H9 (cell line): ENCODE data around the gene ZNF230. TPM values are rescaled to one million over a fixed set of nuclear protein-coding genes. Genes with fewer than 3 reads are reported as not detected.

Experiments used
- DNase-seq: peaks from one replicate; pipeline ENCODE4 v3.0.0-alpha.2; 2017
- H2AFZ ChIP-seq: one replicate; pipeline ENCODE4 v1.6.1; 2013; ENCODE audit warnings: mild to moderate bottlenecking, low read length, control low read depth, moderate library complexity
- H2AK5ac ChIP-seq: 2 replicates; pipeline ENCODE4 v1.6.1; 2013; ENCODE audit warnings: low read length, control low read depth, mixed read lengths; ENCODE audit not compliant: insufficient read length
- H2BK120ac ChIP-seq: one replicate; pipeline ENCODE4 v1.6.1; 2013; ENCODE audit warnings: low read depth, mild to moderate bottlenecking, low read length, control low read depth, inconsistent platforms; ENCODE audit not compliant: poor library complexity, severe bottlenecking
- H2BK12ac ChIP-seq: 2 replicates; pipeline ENCODE4 v1.6.1; 2013; ENCODE audit warnings: low read length, control low read depth, mixed read lengths, low read depth; ENCODE audit not compliant: insufficient read length
- H2BK15ac ChIP-seq: 2 replicates; pipeline ENCODE4 v1.6.1; 2013; ENCODE audit warnings: low read depth, low read length, control low read depth
- H2BK20ac ChIP-seq: one replicate; pipeline ENCODE4 v1.6.1; 2013; ENCODE audit warnings: low read depth, mild to moderate bottlenecking, low read length, control low read depth, inconsistent platforms; ENCODE audit not compliant: poor library complexity, severe bottlenecking
- H2BK5ac ChIP-seq: 2 replicates; pipeline ENCODE4 v1.6.1; 2013; ENCODE audit warnings: low read length, control low read depth, mixed read lengths; ENCODE audit not compliant: insufficient read length
- H3K14ac ChIP-seq: 2 replicates; pipeline ENCODE4 v1.6.1; 2013; ENCODE audit warnings: low read length, control low read depth; ENCODE audit not compliant: insufficient read depth
- H3K18ac ChIP-seq: 2 replicates; pipeline ENCODE4 v1.6.1; 2013; ENCODE audit warnings: low read depth, mild to moderate bottlenecking, mixed read lengths, low read length, control low read depth; ENCODE audit not compliant: insufficient read length
- H3K23ac ChIP-seq: 2 replicates; pipeline ENCODE4 v1.6.1; 2013; ENCODE audit warnings: low read length, control low read depth, mixed read lengths, low read depth; ENCODE audit not compliant: insufficient read length
- H3K23me2 ChIP-seq: 2 replicates; pipeline ENCODE4 v1.6.1; 2013; ENCODE audit warnings: low read depth, mild to moderate bottlenecking, mixed read lengths, low read length, control low read depth; ENCODE audit not compliant: insufficient read length, poor library complexity, severe bottlenecking
- H3K27ac ChIP-seq: 2 replicates; pipeline ENCODE4 v1.5.1; 2013; ENCODE audit warnings: low read length, control low read depth, mixed read lengths, low read depth; ENCODE audit not compliant: insufficient read length
- H3K27me3 ChIP-seq: 2 replicates; pipeline ENCODE4 v1.6.1; 2013; ENCODE audit warnings: low read length, control low read depth, inconsistent platforms; ENCODE audit not compliant: insufficient read depth
- H3K4ac ChIP-seq: 2 replicates; pipeline ENCODE4 v1.6.1; 2013; ENCODE audit warnings: low read depth, mild to moderate bottlenecking, control low read depth, inconsistent platforms, low read length, moderate library complexity
- H3K4me1 ChIP-seq: 2 replicates; pipeline ENCODE4 v1.6.1; 2013; ENCODE audit warnings: low read length, control low read depth, inconsistent platforms; ENCODE audit not compliant: insufficient read depth
- H3K4me2 ChIP-seq: 2 replicates; pipeline ENCODE4 v1.6.1; 2013; ENCODE audit warnings: low read length, control low read depth, mixed read lengths; ENCODE audit not compliant: insufficient read length, insufficient read depth
- H3K56ac ChIP-seq: 2 replicates; pipeline ENCODE4 v1.6.1; 2013; ENCODE audit warnings: low read depth, mild to moderate bottlenecking, mixed read lengths, low read length, control low read depth; ENCODE audit not compliant: insufficient read length
- H3K79me1 ChIP-seq: 2 replicates; pipeline ENCODE4 v1.6.1; 2013; ENCODE audit warnings: low read depth, mild to moderate bottlenecking, moderate library complexity, low read length, control low read depth, inconsistent platforms; ENCODE audit not compliant: insufficient read depth, poor library complexity, severe bottlenecking
- H3K79me2 ChIP-seq: 2 replicates; pipeline ENCODE4 v1.6.1; 2013; ENCODE audit warnings: low read length, control low read depth, inconsistent platforms; ENCODE audit not compliant: insufficient read depth
- H3K9ac ChIP-seq: 2 replicates; pipeline ENCODE4 v1.6.1; 2013; ENCODE audit warnings: low read length, control low read depth, mixed read lengths; ENCODE audit not compliant: insufficient read length; ENCODE audit errors: extremely low read depth
- H3K9me3 ChIP-seq: one replicate; pipeline ENCODE4 v1.6.1; 2013; ENCODE audit warnings: low read depth, low read length, inconsistent platforms; ENCODE audit not compliant: control insufficient read depth
- H3T11ph ChIP-seq: one replicate; pipeline ENCODE4 v1.6.1; 2013; ENCODE audit warnings: mild to moderate bottlenecking, low read length, control low read depth, inconsistent platforms
- H4K20me1 ChIP-seq: one replicate; pipeline ENCODE4 v1.6.1; 2013; ENCODE audit not compliant: control insufficient read depth, insufficient read length, insufficient read depth
- H4K5ac ChIP-seq: 2 replicates; pipeline ENCODE4 v1.6.1; 2013; ENCODE audit warnings: low read depth, mild to moderate bottlenecking, mixed read lengths, low read length, control low read depth; ENCODE audit not compliant: insufficient read length
- H4K8ac ChIP-seq: replicated peaks from 2 replicates; pipeline ENCODE4 v1.6.1; 2013; ENCODE audit warnings: low read length, control low read depth, mixed read lengths, low read depth; ENCODE audit not compliant: insufficient read length
- H4K91ac ChIP-seq: 2 replicates; pipeline ENCODE4 v1.6.1; 2013; ENCODE audit warnings: low read depth, mild to moderate bottlenecking, moderate library complexity, mixed read lengths, low read length, control low read depth; ENCODE audit not compliant: insufficient read length
- H3K27ac Mint-ChIP-seq, 3 experiments: 2 replicates in 2 of 3; 3 replicates in 1 of 3; pipeline ENCODE4 v1.8.0; 2020 to 2021; ENCODE audit warnings: mixed read lengths in 3 of 3, mild to moderate bottlenecking in 1 of 3, moderate library complexity in 1 of 3
- H3K27me3 Mint-ChIP-seq: 2 replicates; pipeline ENCODE4 v1.8.0; 2021; ENCODE audit warnings: low read depth, mild to moderate bottlenecking, moderate library complexity, mixed read lengths
- H3K36me3 Mint-ChIP-seq, 3 experiments: 2 replicates in 2 of 3; 3 replicates in 1 of 3; pipeline ENCODE4 v1.8.0; 2020 to 2021; ENCODE audit warnings: low read depth in 3 of 3, mixed read lengths in 3 of 3; ENCODE audit not compliant: insufficient read depth in 1 of 3
- H3K4me1 Mint-ChIP-seq, 2 experiments: 2 replicates each; pipeline ENCODE4 v1.8.0; 2020; ENCODE audit warnings: mixed read lengths in 2 of 2
- H3K4me3 Mint-ChIP-seq, 2 experiments: 2 replicates in 1 of 2; 3 replicates in 1 of 2; pipeline ENCODE4 v1.8.0; 2020 to 2021; ENCODE audit warnings: mild to moderate bottlenecking in 2 of 2, mixed read lengths in 2 of 2, moderate library complexity in 1 of 2
- H3K9me3 Mint-ChIP-seq, 2 experiments: 2 replicates in 1 of 2; 3 replicates in 1 of 2; pipeline ENCODE4 v1.8.0; 2020; ENCODE audit warnings: mild to moderate bottlenecking in 2 of 2, mixed read lengths in 2 of 2, moderate library complexity in 1 of 2
- total RNA-seq: library from RNA; stranded (reverse); gene quantifications from 2 replicates; pipeline ENCODE4 v1.2.1, GENCODE V29; 2021
- TF ChIP-seq, protein P1 (sequence below): fragments of 200-600 bp; sonication (generic); conservative IDR thresholded peaks from 3 replicates; pipeline ENCODE4 v1.8.0; 2021; ENCODE audit warnings: antibody characterized with exemption, mild to moderate bottlenecking

ZNF230 gene
- total RNA-seq, 1 experiment from 2014 or later: 3.1 TPM

DNA sequence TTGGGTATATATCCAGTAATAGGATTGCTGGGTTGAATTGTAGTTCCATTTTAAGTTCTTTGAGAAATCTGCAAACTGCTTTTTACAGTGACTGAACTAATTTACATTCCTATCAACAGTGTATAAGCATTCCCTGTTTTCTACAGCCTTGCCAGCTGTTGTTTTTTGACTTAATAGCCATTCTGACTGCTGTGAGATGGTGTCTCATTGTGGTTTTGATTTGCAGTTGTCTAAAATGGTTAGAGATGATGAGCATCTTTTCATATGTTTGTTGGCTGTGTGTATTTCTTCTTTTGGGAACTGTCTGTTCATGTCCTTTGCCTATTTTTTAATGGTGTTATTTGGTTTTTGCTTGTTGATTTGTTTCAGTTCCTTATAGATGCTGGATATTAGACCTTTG, 18.5 kb downstream of the ZNF230 start:
- Mint-ChIP-seq H3K9me3 (peaks cover 13 to 43% of the 10 kb centered on the region in 2 experiments), H3K36me3 (peaks cover 0 to 5% (median 2%) of the 10 kb centered on the region in 3 experiments; a peak in 3 of 7 replicates), H3K4me1 (peaks cover 10 to 11% of the 10 kb centered on the region in 2 experiments), H3K27me3 (peaks cover 12% of the 10 kb centered on the region), H3K4me3 (no peak overlapping the region), H3K27ac (no peak overlapping the region)
- H2BK5ac ChIP-seq: no peak overlapping the region
- no peaks in the 10 kb centered on the region; the same call in 1 of the 2 replicates for H3K79me2 ChIP-seq
- no peak overlapping the region for H3K9ac ChIP-seq
- H3K56ac ChIP-seq: no peak overlapping the region
- no peaks in the 10 kb centered on the region for H3K27me3 ChIP-seq
- no peaks in the 10 kb centered on the region for H3K79me1 ChIP-seq
- no peak overlapping the region for H4K91ac ChIP-seq
- H3K14ac ChIP-seq: no peak overlapping the region
- H3K9me3 ChIP-seq: peaks cover 4% of the 10 kb centered on the region
- H2BK120ac ChIP-seq: no peak overlapping the region
- H3K4me2 ChIP-seq: no peak overlapping the region
- H4K5ac ChIP-seq: no peak overlapping the region
- no peak overlapping the region for H3T11ph ChIP-seq
- no peak overlapping the region for H2BK12ac ChIP-seq
- H3K23ac ChIP-seq: no peak overlapping the region
- H2BK20ac ChIP-seq: no peak overlapping the region
- H3K4me1 ChIP-seq: no peaks in the 10 kb centered on the region; the same call in 1 of the 2 replicates
- H3K23me2 ChIP-seq: peaks cover 7% of the 10 kb centered on the region
- H2AK5ac ChIP-seq: no peak overlapping the region
- H2AFZ ChIP-seq: no peak overlapping the region
- no peak overlapping the region for H3K27ac ChIP-seq
- no peak overlapping the region for H4K8ac ChIP-seq
- no peak overlapping the region for H2BK15ac ChIP-seq
- TF ChIP-seq, protein P1, sequence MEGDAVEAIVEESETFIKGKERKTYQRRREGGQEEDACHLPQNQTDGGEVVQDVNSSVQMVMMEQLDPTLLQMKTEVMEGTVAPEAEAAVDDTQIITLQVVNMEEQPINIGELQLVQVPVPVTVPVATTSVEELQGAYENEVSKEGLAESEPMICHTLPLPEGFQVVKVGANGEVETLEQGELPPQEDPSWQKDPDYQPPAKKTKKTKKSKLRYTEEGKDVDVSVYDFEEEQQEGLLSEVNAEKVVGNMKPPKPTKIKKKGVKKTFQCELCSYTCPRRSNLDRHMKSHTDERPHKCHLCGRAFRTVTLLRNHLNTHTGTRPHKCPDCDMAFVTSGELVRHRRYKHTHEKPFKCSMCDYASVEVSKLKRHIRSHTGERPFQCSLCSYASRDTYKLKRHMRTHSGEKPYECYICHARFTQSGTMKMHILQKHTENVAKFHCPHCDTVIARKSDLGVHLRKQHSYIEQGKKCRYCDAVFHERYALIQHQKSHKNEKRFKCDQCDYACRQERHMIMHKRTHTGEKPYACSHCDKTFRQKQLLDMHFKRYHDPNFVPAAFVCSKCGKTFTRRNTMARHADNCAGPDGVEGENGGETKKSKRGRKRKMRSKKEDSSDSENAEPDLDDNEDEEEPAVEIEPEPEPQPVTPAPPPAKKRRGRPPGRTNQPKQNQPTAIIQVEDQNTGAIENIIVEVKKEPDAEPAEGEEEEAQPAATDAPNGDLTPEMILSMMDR: no peak
- no peak for DNase-seq
- H3K18ac ChIP-seq: no peak overlapping the region
- no peak overlapping the region for H3K4ac ChIP-seq
- no peaks in the 10 kb centered on the region for H4K20me1 ChIP-seq
